Gastroesophageal sphincter (tissue), 4 donors: Measurements from ENCODE around the gene TMPRSS5. TPM values are rescaled to one million over a fixed set of nuclear protein-coding genes. Genes with fewer than 3 reads are reported as not detected.

Experiments used
- ATAC-seq: fragments of 150-250 bp; one replicate; pipeline ENCODE4 v1.9.1; 2016; ENCODE audit warnings: mild to moderate bottlenecking, moderate library complexity
- H3K27ac ChIP-seq, 4 donors: fragments of 200-600 bp; sonication (generic) in 3 of 4; 1 replicate in 3 of 4; 2 replicates in 1 of 4; pipeline ENCODE4 v1.5.1; 2016 to 2019
- H3K27me3 ChIP-seq: fragments of 200-600 bp; sonication (generic); one replicate; pipeline ENCODE4 v1.5.1; 2019
- H3K36me3 ChIP-seq, 2 donors: fragments of 200-600 bp; sonication (generic); one replicate each; pipeline ENCODE4 v1.5.1; 2019; ENCODE audit warnings: control low read depth in 1 of 2
- H3K4me1 ChIP-seq, 3 donors: fragments of 200-600 bp; sonication (generic); 1 replicate in 2 of 3; 2 replicates in 1 of 3; pipeline ENCODE4 v1.5.1; 2016 to 2019; ENCODE audit warnings: control low read depth in 2 of 3
- H3K4me3 ChIP-seq, 2 donors: fragments of 200-600 bp; sonication (generic); one replicate each; pipeline ENCODE4 v1.5.1; 2019; ENCODE audit warnings: mild to moderate bottlenecking in 1 of 2, moderate library complexity in 1 of 2
- H3K9me3 ChIP-seq, 3 donors: fragments of 200-600 bp; sonication (generic); one replicate each; pipeline ENCODE4 v1.5.1; 2017 to 2019; ENCODE audit warnings: control low read depth in 2 of 3
- CTCF ChIP-seq, 4 experiments: fragments of 200-600 bp in 2 of 4; fragments of 450-650 bp in 2 of 4; sonication (generic) in 1 of 4; IDR thresholded peaks; one replicate each; pipeline ENCODE4 v1.5.1; 2017 to 2019; ENCODE audit warnings: antibody characterized with exemption in 4 of 4, mild to moderate bottlenecking in 2 of 4, moderate library complexity in 2 of 4
- EP300 ChIP-seq: sonication (generic); formaldehyde crosslinking; IDR thresholded peaks from one replicate; pipeline ENCODE4 v1.6.1; 2017; ENCODE audit warnings: antibody characterized with exemption, mild to moderate bottlenecking
- POLR2A ChIP-seq, 2 donors: fragments of 450-650 bp; IDR thresholded peaks; one replicate each; pipeline ENCODE4 v1.6.1; 2017; ENCODE audit warnings: antibody characterized with exemption in 2 of 2, mild to moderate bottlenecking in 2 of 2, moderate library complexity in 1 of 2
- POLR2AphosphoS5 ChIP-seq: sonication (generic); formaldehyde crosslinking; IDR thresholded peaks from one replicate; pipeline ENCODE4 v1.6.1; 2017; ENCODE audit warnings: antibody characterized with exemption
- WGBS, 2 donors: methylation state at CpG; one replicate each; pipeline ENCODE4 v1.1.5; 2018; ENCODE audit warnings: low coverage in 1 of 2; 5-methylcytosine and 5-hydroxymethylcytosine counted together
- total RNA-seq, 4 donors: library from RNA; depleted of rRNA; stranded (reverse); fragments of >200 nt; gene quantifications; one replicate each; pipeline ENCODE4 v1.1.0, GENCODE V29; 2016

Gene TMPRSS5
- total RNA-seq, 4 donors from 2014 or later, result 0.40 to 0.85 (median 0.47) TPM; not detected in 1

- 70 to 100% methylated on average over 1 to 3 of the region's 3 CpGs for WGBS, 2 donors
- ATAC-seq, result no peak
Measured at GRCh38 chr11:113644605-113645004, 61.5 kb downstream of the TMPRSS5 start.

GRCh38 chr11:113643701-113644100, 62.4 kb downstream of the TMPRSS5 start:
- ATAC-seq, result no peak
- Histone ChIP-seq H3K4me1 (no peaks in the 10 kb centered on the region), H3K27me3 (no peaks in the 10 kb centered on the region), H3K36me3 (no peaks in the 10 kb centered on the region), H3K4me3 (no peak overlapping the region), H3K9me3 (no peaks in the 10 kb centered on the region), H3K27ac (no peak overlapping the region)
- no peak for TF ChIP-seq EP300
- no peak for TF ChIP-seq POLR2A (IDR thresholded peaks at IDR 0.05)
- TF ChIP-seq CTCF (IDR thresholded peaks at IDR 0.05), result no peak
- TF ChIP-seq POLR2AphosphoS5, result no peak
- WGBS, 2 donors, result 80 to 100% methylated on average over 1 of the region's 5 CpGs

More at GRCh38 chr11:113644605-113645004, 61.5 kb downstream of the TMPRSS5 start:
- Histone ChIP-seq H3K9me3 (peaks cover 0 to 6% (median 0%) of the 10 kb centered on the region in 3 donors), H3K27ac (no peak overlapping the region), H3K4me3 (no peak overlapping the region), H3K36me3 (no peaks in the 10 kb centered on the region), H3K4me1 (no peaks in the 10 kb centered on the region), H3K27me3 (no peaks in the 10 kb centered on the region)
- no peak for TF ChIP-seq EP300
- TF ChIP-seq POLR2A (IDR thresholded peaks at IDR 0.05), result no peak
- no peak for TF ChIP-seq POLR2AphosphoS5
- TF ChIP-seq CTCF (IDR thresholded peaks at IDR 0.05), result no peak

- TF ChIP-seq CTCF (IDR thresholded peaks at IDR 0.05) (no peak), POLR2A (IDR thresholded peaks at IDR 0.05) (no peak), POLR2AphosphoS5 (no peak), EP300 (no peak)
- no peak overlapping the region for H3K27ac ChIP-seq
- H3K27me3 ChIP-seq, result no peaks in the 10 kb centered on the region
- WGBS, 2 donors, result 41 to 100% methylated on average over 1 to 7 of the region's 7 CpGs
- no peaks in the 10 kb centered on the region for H3K36me3 ChIP-seq
- no peak overlapping the region for H3K4me3 ChIP-seq
- no peak for ATAC-seq
- no peaks in the 10 kb centered on the region for H3K4me1 ChIP-seq
- H3K9me3 ChIP-seq, result no peaks in the 10 kb centered on the region
Measured at GRCh38 chr11:113643006-113643585, 63.0 kb downstream of the TMPRSS5 start.

GRCh38 chr11:113642090-113642489, 64.0 kb downstream of the TMPRSS5 start:
- H3K27ac ChIP-seq, result no peak overlapping the region
- H3K4me1 ChIP-seq, result no peaks in the 10 kb centered on the region
- ATAC-seq, result no peak
- no peak overlapping the region for H3K4me3 ChIP-seq
- TF ChIP-seq CTCF (IDR thresholded peaks at IDR 0.05) (no peak), EP300 (no peak), POLR2AphosphoS5 (no peak), POLR2A (IDR thresholded peaks at IDR 0.05) (no peak)
- no peaks in the 10 kb centered on the region for H3K9me3 ChIP-seq
- WGBS, 2 donors, result 93 to 100% methylated on average over 1 of the region's 1 CpG
- H3K27me3 ChIP-seq, result no peaks in the 10 kb centered on the region
- no peaks in the 10 kb centered on the region for H3K36me3 ChIP-seq

GRCh38 chr11:113638376-113638775, 67.7 kb downstream of the TMPRSS5 start:
- H3K27ac ChIP-seq, result no peak overlapping the region
- 76 to 90% methylated on average over 4 to 7 of the region's 9 CpGs for WGBS, 2 donors

More at GRCh38 chr11:113638376-113638775, 67.7 kb downstream of the TMPRSS5 start:
- H3K9me3 ChIP-seq, result peaks cover 0 to 12% (median 0%) of the 10 kb centered on the region in 3 donors
- TF ChIP-seq POLR2A (IDR thresholded peaks at IDR 0.05) (no peak), POLR2AphosphoS5 (no peak), CTCF (IDR thresholded peaks at IDR 0.05) (no peak), EP300 (no peak)
- H3K36me3 ChIP-seq, result no peaks in the 10 kb centered on the region
- no peak for ATAC-seq
- no peaks in the 10 kb centered on the region for H3K27me3 ChIP-seq
- H3K4me3 ChIP-seq, result no peak overlapping the region
- no peaks in the 10 kb centered on the region for H3K4me1 ChIP-seq
